CD14-positive monocyte (primary cell): ENCODE data around the gene PPP1R12B. TPM values are rescaled to one million over a fixed set of nuclear protein-coding genes. Genes with fewer than 3 reads are reported as not detected.
"Not testable (repeated sequence)": the region's sequence is repeated elsewhere in the genome, so short reads cannot be mapped to it uniquely, and the experiment has no call there.

Experiments used
- DNase-seq, 3 donors: peaks; one replicate each; pipeline ENCODE4 v3.0.0-alpha.2; 2011 to 2022
- H2AFZ ChIP-seq: 2 replicates; pipeline ENCODE4 v1.6.0; 2012; ENCODE audit warnings: mild to moderate bottlenecking, low read depth, low read length, inconsistent platforms; ENCODE audit not compliant: insufficient read depth, poor library complexity, severe bottlenecking
- H3K27ac ChIP-seq, 2 donors: 1 replicate in 1 of 2; 2 replicates in 1 of 2; pipeline ENCODE4 v1.5.1; 2012 to 2013; ENCODE audit warnings: low read length in 2 of 2, control low read depth in 1 of 2, inconsistent platforms in 1 of 2, low read depth in 1 of 2, mild to moderate bottlenecking in 1 of 2
- H3K27me3 ChIP-seq, 2 donors: one replicate each; pipeline versions ENCODE4 v1.6.0 to v1.6.1; 2011 to 2013; ENCODE audit warnings: low read length in 2 of 2; ENCODE audit not compliant: control insufficient read depth in 2 of 2, insufficient read depth in 2 of 2
- H3K36me3 ChIP-seq, 2 donors: replicated peaks in 1 of 2; 1 replicate in 1 of 2; 2 replicates in 1 of 2; pipeline versions ENCODE4 v1.5.1 to v1.6.1; 2012 to 2013; ENCODE audit warnings: low read length in 2 of 2, control low read depth in 1 of 2, inconsistent platforms in 1 of 2, mild to moderate bottlenecking in 1 of 2; ENCODE audit not compliant: insufficient read depth in 2 of 2, control insufficient read depth in 1 of 2
- H3K4me1 ChIP-seq, 2 donors: 1 replicate in 1 of 2; 2 replicates in 1 of 2; pipeline versions ENCODE4 v1.5.1 to v1.6.1; 2012 to 2013; ENCODE audit warnings: low read length in 2 of 2, control low read depth in 1 of 2, inconsistent platforms in 1 of 2, mild to moderate bottlenecking in 1 of 2, moderate library complexity in 1 of 2; ENCODE audit not compliant: insufficient read depth in 2 of 2, control insufficient read depth in 1 of 2
- H3K4me2 ChIP-seq: replicated peaks from 2 replicates; pipeline ENCODE3; 2012; ENCODE audit warnings: low read length, moderate library complexity, mild to moderate bottlenecking; ENCODE audit not compliant: poor library complexity, severe bottlenecking; ENCODE audit errors: extremely low read depth
- H3K4me3 ChIP-seq, 3 experiments: fragments of 200-600 bp in 1 of 3; sonication (generic) in 1 of 3; replicated peaks in 1 of 3; 1 replicate in 2 of 3; 2 replicates in 1 of 3; pipeline ENCODE4 v1.5.1; 2011 to 2013; ENCODE audit warnings: low read length in 3 of 3, mild to moderate bottlenecking in 3 of 3, control low read depth in 2 of 3, low read depth in 2 of 3, inconsistent platforms in 1 of 3, moderate library complexity in 1 of 3
- H3K79me2 ChIP-seq: 2 replicates; pipeline ENCODE4 v1.6.0; 2012; ENCODE audit warnings: mild to moderate bottlenecking, control low read depth, inconsistent platforms, low read length, moderate library complexity; ENCODE audit not compliant: insufficient read depth
- H3K9ac ChIP-seq: 2 replicates; pipeline ENCODE4 v1.6.0; 2017; ENCODE audit warnings: low read length, mild to moderate bottlenecking; ENCODE audit not compliant: insufficient read depth, poor library complexity, severe bottlenecking
- H3K9me3 ChIP-seq, 2 donors: replicated peaks in 1 of 2; 1 replicate in 1 of 2; 2 replicates in 1 of 2; pipeline versions ENCODE4 v1.5.1 to v1.6.1; 2012 to 2013; ENCODE audit warnings: low read length in 2 of 2, control low read depth in 1 of 2; ENCODE audit not compliant: control insufficient read depth in 1 of 2, insufficient read depth in 1 of 2
- H4K20me1 ChIP-seq: 2 replicates; pipeline ENCODE4 v1.6.0; 2012; ENCODE audit warnings: mild to moderate bottlenecking, low read length, control low read depth, moderate library complexity; ENCODE audit not compliant: insufficient read depth
- H3K27ac Mint-ChIP-seq, 7 donors: one replicate each; pipeline ENCODE4 v1.8.0; 2020; ENCODE audit warnings: mild to moderate bottlenecking in 7 of 7, mixed read lengths in 7 of 7, moderate library complexity in 6 of 7, inconsistent platforms in 2 of 7
- H3K27me3 Mint-ChIP-seq, 3 donors: one replicate each; pipeline ENCODE4 v1.8.0; 2021 to 2022; ENCODE audit warnings: low read depth in 3 of 3, mild to moderate bottlenecking in 3 of 3, mixed read lengths in 3 of 3, moderate library complexity in 3 of 3, inconsistent platforms in 1 of 3
- H3K36me3 Mint-ChIP-seq, 2 donors: one replicate each; pipeline ENCODE4 v1.8.0; 2020; ENCODE audit warnings: mixed read lengths in 2 of 2, inconsistent platforms in 1 of 2, mild to moderate bottlenecking in 1 of 2
- H3K4me1 Mint-ChIP-seq: one replicate; pipeline ENCODE4 v1.8.0; 2020; ENCODE audit warnings: mild to moderate bottlenecking, mixed read lengths
- H3K4me3 Mint-ChIP-seq, 2 donors: one replicate each; pipeline ENCODE4 v1.8.0; 2020; ENCODE audit warnings: mild to moderate bottlenecking in 2 of 2, mixed read lengths in 2 of 2, moderate library complexity in 1 of 2
- H3K9me3 Mint-ChIP-seq, 7 donors: one replicate each; pipeline ENCODE4 v1.8.0; 2020 to 2022; ENCODE audit warnings: mixed read lengths in 7 of 7, mild to moderate bottlenecking in 6 of 7, moderate library complexity in 6 of 7, inconsistent platforms in 2 of 7
- CTCF ChIP-seq: fragments of 200-600 bp; IDR thresholded peaks from one replicate; pipeline ENCODE4 v1.8.0; 2022; ENCODE audit warnings: antibody characterized with exemption, mild to moderate bottlenecking
- WGBS: methylation state at CpG from one replicate; pipeline ENCODE4 v1.1.5; 2013; ENCODE audit warnings: missing lambda C conversion rate; ENCODE audit not compliant: insufficient coverage; 5-methylcytosine and 5-hydroxymethylcytosine counted together
- intact Hi-C, 2 donors: fragments of 100-400 bp; cut with micrococcal nuclease; formaldehyde crosslinking; loops; one replicate each; pipeline versions ENCODE4 v1.15.0 to v1.15.1; 2023
- polyA plus RNA-seq, 3 donors: library from polyadenylated mRNA; depleted of rRNA in 1 of 3; unstranded in 2 of 3; stranded (reverse) in 1 of 3; fragments of 300-500 nt in 2 of 3; fragments of >200 nt in 1 of 3; fragmentation: Illumina TruSeq in 2 of 3; gene quantifications; 1 replicate in 2 of 3; 2 replicates in 1 of 3; pipeline ENCODE4 v1.2.3, GENCODE V29; 2012 to 2021

The PPP1R12B gene
- polyA plus RNA-seq, 3 donors: 1.3 to 12.2 (median 1.7) TPM

- H3K27me3 ChIP-seq, H3K27ac Mint-ChIP-seq, H3K36me3 ChIP-seq, H3K4me3 Mint-ChIP-seq, H3K27ac ChIP-seq, H2AFZ ChIP-seq, H3K36me3 Mint-ChIP-seq, H3K27me3 Mint-ChIP-seq, H3K9ac ChIP-seq, H3K4me3 ChIP-seq, H3K4me1 Mint-ChIP-seq, DNase-seq, H3K9me3 Mint-ChIP-seq, H3K9me3 ChIP-seq, intact Hi-C loops, H3K4me1 ChIP-seq, H3K4me2 ChIP-seq: not testable (repeated sequence)
- H4K20me1 ChIP-seq: peaks cover 42% of the 10 kb centered on the region
- WGBS: no CpG with 5 or more reads among the region's 2 CpGs
- peaks cover 19% of the 10 kb centered on the region for H3K79me2 ChIP-seq
Observed at GRCh38 chr1:202403381-202403780, 54.9 kb downstream of the PPP1R12B start.

- TF ChIP-seq CTCF: no peak
- Mint-ChIP-seq H3K9me3 (no peaks in the 10 kb centered on the region), H3K27ac (no peak overlapping the region), H3K4me3 (no peak overlapping the region), H3K4me1 (peaks cover 10% of the 10 kb centered on the region), H3K36me3 (no peaks in the 10 kb centered on the region), H3K27me3 (no peaks in the 10 kb centered on the region)
- H3K9me3 ChIP-seq: no peaks in the 10 kb centered on the region
- no CpG with 5 or more reads among the region's 1 CpG for WGBS
- H2AFZ ChIP-seq: no peak overlapping the region
- H3K79me2 ChIP-seq: peaks cover 16% of the 10 kb centered on the region
- H3K4me2 ChIP-seq: no peak overlapping the region
- no peak overlapping the region for H3K27ac ChIP-seq
- no peaks in the 10 kb centered on the region for H3K27me3 ChIP-seq
- no peaks in the 10 kb centered on the region for H3K36me3 ChIP-seq
- no peak for DNase-seq
- H3K4me3 ChIP-seq: no peak overlapping the region
- intact Hi-C loops: no loop called here
- no peaks in the 10 kb centered on the region for H3K4me1 ChIP-seq
- H3K9ac ChIP-seq: no peak overlapping the region
- H4K20me1 ChIP-seq: peaks cover 52% of the 10 kb centered on the region
Observed at GRCh38 chr1:202405928-202406327, 57.4 kb downstream of the PPP1R12B start.

GRCh38 chr1:202406896-202407295, 58.4 kb downstream of the PPP1R12B start:
- H3K36me3 ChIP-seq, H3K9ac ChIP-seq, H2AFZ ChIP-seq, H3K4me1 ChIP-seq, H3K27ac ChIP-seq, H3K27me3 Mint-ChIP-seq, H3K4me3 ChIP-seq, H3K9me3 Mint-ChIP-seq, H3K27ac Mint-ChIP-seq, DNase-seq, intact Hi-C loops, H3K9me3 ChIP-seq, H3K27me3 ChIP-seq, H3K36me3 Mint-ChIP-seq, H3K4me2 ChIP-seq, H3K4me3 Mint-ChIP-seq, H3K4me1 Mint-ChIP-seq: not testable (repeated sequence)
- Histone ChIP-seq H3K79me2 (peaks cover 16% of the 10 kb centered on the region), H4K20me1 (peaks cover 51% of the 10 kb centered on the region)
- WGBS: no CpG with 5 or more reads among the region's 2 CpGs

GRCh38 chr1:202407378-202407777, 58.9 kb downstream of the PPP1R12B start:
- peaks cover 14% of the 10 kb centered on the region for H3K4me1 Mint-ChIP-seq
- H3K9ac ChIP-seq, H3K9me3 ChIP-seq, H3K9me3 Mint-ChIP-seq, H3K36me3 ChIP-seq, H3K4me2 ChIP-seq, H3K27ac Mint-ChIP-seq, H2AFZ ChIP-seq, H3K27ac ChIP-seq, H3K4me3 ChIP-seq, H3K4me1 ChIP-seq, H3K36me3 Mint-ChIP-seq, H3K27me3 ChIP-seq, DNase-seq, intact Hi-C loops, H3K27me3 Mint-ChIP-seq, H3K4me3 Mint-ChIP-seq: not testable (repeated sequence)
- H4K20me1 ChIP-seq: peaks cover 48% of the 10 kb centered on the region
- no CpG with 5 or more reads among the region's 2 CpGs for WGBS
- peaks cover 12% of the 10 kb centered on the region for H3K79me2 ChIP-seq
